HG02759 (cell line): ENCODE measurements around the gene PPEF1.

ENCODE experiments used
- ATAC-seq: cut with Tn5 transposase; IDR thresholded peaks from one replicate; pipeline ENCODE4 v1.9.1; 2021; ENCODE audit warnings: mild to moderate bottlenecking, moderate library complexity; ENCODE audit not compliant: unreplicated experiment

Gene PPEF1

DNA sequence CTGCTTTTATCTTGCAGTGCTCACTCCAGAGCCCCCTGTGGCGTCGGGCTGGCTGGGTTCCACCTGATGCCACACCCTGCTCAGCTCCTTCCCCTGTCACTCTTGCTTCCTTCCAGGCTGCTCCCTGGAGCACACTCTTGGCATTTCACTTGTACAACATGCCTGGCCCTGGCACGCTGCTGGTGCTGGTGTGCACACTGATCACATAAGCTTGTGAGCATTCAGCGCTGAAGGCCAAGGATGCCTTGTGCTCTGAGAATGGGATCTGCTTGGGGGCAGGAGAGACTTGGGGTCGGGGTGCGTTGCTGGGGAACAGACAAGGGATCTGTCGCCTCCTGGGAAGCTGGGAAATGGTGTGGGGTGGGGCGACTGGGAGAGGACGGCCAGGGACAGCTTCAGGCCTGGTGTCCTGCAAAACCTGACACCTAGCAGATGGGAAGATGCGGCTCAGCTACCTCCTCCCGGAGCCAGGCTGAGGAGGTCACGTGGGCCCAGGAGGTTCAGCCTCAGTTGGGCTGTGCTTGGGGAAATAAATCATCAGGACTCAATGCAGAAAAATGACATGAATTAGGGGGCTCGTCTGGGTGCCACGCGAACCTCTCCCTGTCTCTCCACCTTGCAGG, 167.9 kb downstream of the PPEF1 start:
- no peak for ATAC-seq

DNA sequence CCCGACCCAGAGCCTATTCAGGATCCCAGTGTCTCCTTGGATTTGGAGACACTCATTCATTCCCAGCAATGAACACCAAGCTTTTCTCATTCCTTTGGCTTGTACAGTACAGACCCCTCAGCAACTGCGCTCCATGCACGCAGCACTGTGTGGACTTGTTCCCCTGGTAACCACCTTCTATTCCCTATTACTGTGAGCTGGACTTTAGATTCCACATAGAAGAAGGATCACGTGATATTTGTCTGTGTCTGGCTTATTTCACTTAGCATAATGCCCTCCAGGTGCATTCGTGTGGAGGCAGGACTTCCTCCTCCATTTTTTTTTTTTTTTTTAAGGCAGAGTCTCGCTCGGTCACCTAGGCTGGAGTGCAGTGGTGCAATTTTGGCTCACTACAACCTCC, 170.0 kb downstream of the PPEF1 start:
- no peak for ATAC-seq
